ENCODE results near the gene CHST15. TPM values are rescaled to one million over a fixed set of nuclear protein-coding genes. Genes with fewer than 3 reads are reported as not detected.

CHST15 gene
- total and polyA plus RNA-seq, 2 of the 13 experiments (the other 11 are each of a cell fraction or from before 2014, with no cell fraction given), result 1.4 to 94.7 TPM

- TF ChIP-seq ZBTB49 (CRISPR knock-in tag; IDR thresholded peaks at IDR 0.05; ENCODE audit: borderline replicate concordance) (no peak), MXD4 (CRISPR knock-in tag; IDR thresholded peaks at IDR 0.05) (no peak), AGO2 (optimal IDR thresholded peaks at IDR 0.05; ENCODE audit: low read depth, low read length) (peak; percentile 59), LCORL (IDR thresholded peaks at IDR 0.05) (no peak), LCORL (CRISPR knock-in tag; IDR thresholded peaks at IDR 0.05) (0 out of 2 replicates have a peak, but pooled peaks have one; percentile 26), POLR2A (IDR thresholded peaks at IDR 0.05; ENCODE audit: insufficient read depth in 1 of 2, low read depth in 2 of 2, low read length in 2 of 2) (peak in 1 of 2 experiments; percentile 59; a peak in 1 of 4 replicates), BCL3 (CRISPR knock-in tag; IDR thresholded peaks at IDR 0.05) (peak; percentile 34; the same call in 1 of the 2 replicates), ZC3H13 (CRISPR knock-in tag; IDR thresholded peaks at IDR 0.05) (peak; percentile 78), ZNF275 (CRISPR knock-in tag; IDR thresholded peaks at IDR 0.05; ENCODE audit: borderline replicate concordance) (no peak)
These were observed 89.3 kb downstream of the CHST15 start (continued) for GRCh38 chr10:124003871-124004662.

Measured in HepG2 (cell line).